GM12878 (cell line): ENCODE measurements around the gene YDJC. TPM values are rescaled to one million over a fixed set of nuclear protein-coding genes. Genes with fewer than 3 reads are reported as not detected.
"Not testable (repeated sequence)": the region's sequence is repeated elsewhere in the genome, so short reads cannot be mapped to it uniquely, and the experiment has no call there.

ENCODE experiments used
- ATAC-seq: fragments of 200-7000 bp; cut with Tn5 transposase; 3 replicates; pipeline ENCODE4 v1.9.1; 2020; ENCODE audit warnings: mild to moderate bottlenecking, moderate library complexity
- BruUV-seq: library from RNA; stranded (reverse); fragments of 400-500 nt; replicated peaks from 2 replicates; lab custom pipeline; 2021; lab: Mats Ljungman, UMichigan
- CTCF ChIA-PET: fragments of 300-600 bp; sonication (Branson Sonifier 250); formaldehyde crosslinking; extraction: SDS; loops from one replicate; lab custom pipeline; 2021; ENCODE audit warnings: inconsistent platforms; lab: Yijun Ruan, JAX
- POLR2A ChIA-PET: fragments of 350-600 bp; formaldehyde crosslinking; extraction: SDS; loops from one replicate; lab custom pipeline; 2021; ENCODE audit warnings: inconsistent platforms; lab: Charles Lee
- RAD21 ChIA-PET: fragments of 300-600 bp; sonication (Branson Sonifier 250); formaldehyde crosslinking; loops from one replicate; lab custom pipeline; 2023; ENCODE audit warnings: antibody characterized with exemption; ENCODE audit not compliant: unreplicated experiment; lab: Charles Lee
- SMC1A ChIA-PET: fragments of 300-600 bp; sonication (Branson Sonifier 250); formaldehyde crosslinking; loops from one replicate; lab custom pipeline; 2023; ENCODE audit not compliant: unreplicated experiment, uncharacterized antibody; lab: Charles Lee
- DNase-seq: peaks from one replicate; pipeline ENCODE4 v3.0.0-alpha.2; 2011; ENCODE audit warnings: low read depth, low spot score
- FAIRE-seq: peaks from 3 replicates; lab custom pipeline; 2011; peaks lifted over from hg19 to GRCh38; lab: Jason Lieb, UNC
- H2AFZ ChIP-seq: 2 replicates; pipeline ENCODE4 v1.6.0; 2011; ENCODE audit warnings: low read depth, low read length, control low read depth; ENCODE audit not compliant: control insufficient read depth
- H3K27ac ChIP-seq: 2 replicates; pipeline ENCODE4 v1.5.1; 2011; ENCODE audit warnings: control low read depth; ENCODE audit not compliant: control insufficient read depth, insufficient read depth
- H3K27me3 ChIP-seq, 2 experiments: replicated peaks in 1 of 2; 2 replicates each; pipeline versions ENCODE4 v1.6.0 to v1.6.1; 2011; ENCODE audit warnings: low read length in 1 of 2; ENCODE audit not compliant: control insufficient read depth in 2 of 2, insufficient read depth in 2 of 2
- H3K36me3 ChIP-seq, 2 experiments: 2 replicates each; pipeline ENCODE4 v1.5.1; 2011; ENCODE audit warnings: low read length in 1 of 2; ENCODE audit not compliant: control insufficient read depth in 2 of 2, insufficient read depth in 2 of 2
- H3K4me1 ChIP-seq: 2 replicates; pipeline ENCODE4 v1.6.1; 2011; ENCODE audit warnings: mild to moderate bottlenecking, low read length, moderate library complexity, mixed read lengths; ENCODE audit not compliant: control insufficient read depth, insufficient read depth
- H3K4me2 ChIP-seq: 2 replicates; pipeline ENCODE4 v1.6.0; 2011; ENCODE audit warnings: control low read depth; ENCODE audit not compliant: control insufficient read depth, insufficient read depth
- H3K4me3 ChIP-seq: fragments of 200-600 bp; sonication (generic); 2 replicates; pipeline ENCODE4 v1.5.1; 2016
- H3K79me2 ChIP-seq: 2 replicates; pipeline ENCODE4 v1.6.0; 2011; ENCODE audit warnings: low read length; ENCODE audit not compliant: control insufficient read depth, insufficient read depth
- H3K9ac ChIP-seq: 2 replicates; pipeline ENCODE4 v1.8.0; 2011; ENCODE audit warnings: low read length, control low read depth, mixed read lengths; ENCODE audit not compliant: control insufficient read depth, insufficient read depth
- H3K9me3 ChIP-seq: replicated peaks from 3 replicates; pipeline ENCODE4 v1.5.1; 2011; ENCODE audit warnings: mild to moderate bottlenecking, low read length; ENCODE audit not compliant: control insufficient read depth, insufficient read depth
- H4K20me1 ChIP-seq: 2 replicates; pipeline ENCODE4 v1.6.0; 2011; ENCODE audit not compliant: control insufficient read depth, insufficient read depth
- EGR1 ChIP-seq, 2 experiments: IDR thresholded peaks; 1 replicate in 1 of 2; 2 replicates in 1 of 2; pipeline ENCODE4 v1.6.1; 2011 to 2012; ENCODE audit warnings: low read depth in 2 of 2, low read length in 2 of 2, borderline replicate concordance in 1 of 2, mild to moderate bottlenecking in 1 of 2, moderate library complexity in 1 of 2
- MTA3 ChIP-seq: IDR thresholded peaks from 2 replicates; pipeline ENCODE4 v1.6.1; 2012; ENCODE audit warnings: low read length, inconsistent platforms, borderline replicate concordance
- SIX5 ChIP-seq: IDR thresholded peaks from 2 replicates; pipeline ENCODE4 v1.6.1; 2011; ENCODE audit warnings: mild to moderate bottlenecking, low read depth, low read length, moderate library complexity; ENCODE audit not compliant: severe bottlenecking
- SUZ12 ChIP-seq: fragments of 200-600 bp; sonication (generic); IDR thresholded peaks from one replicate; pipeline ENCODE4 v1.6.1; 2018; ENCODE audit warnings: antibody characterized with exemption, mild to moderate bottlenecking; ENCODE audit not compliant: unreplicated experiment
- TARDBP ChIP-seq: IDR thresholded peaks from 2 replicates; pipeline ENCODE4 v1.6.1; 2016; ENCODE audit warnings: borderline replicate concordance
- WGBS: methylation state at CpG from one replicate; pipeline ENCODE4 v1.1.6; 2016; ENCODE audit warnings: low lambda C conversion rate; ENCODE audit not compliant: insufficient replicate concordance, insufficient coverage; ENCODE audit errors: missing lambda C conversion rate; 5-methylcytosine and 5-hydroxymethylcytosine counted together
- in situ Hi-C: fragments of 300-500 bp; cut with MboI; formaldehyde crosslinking; loops from 9 replicates; pipeline ENCODE4 v1.14.3; 2018; ENCODE audit warnings: mixed read lengths
- intact Hi-C: fragments of 100-400 bp; cut with micrococcal nuclease; formaldehyde crosslinking; loops from one replicate; pipeline ENCODE4 v1.14.2; 2022; ENCODE audit not compliant: unreplicated experiment
- polyA plus RNA-seq, 11 experiments: library from polyadenylated mRNA; depleted of rRNA in 4 of 11; unstranded in 6 of 11; stranded (reverse) in 5 of 11; fragments of >200 nt; fragmentation: Nextera tagmentation in 4 of 11; fragmentation: Illumina TruSeq in 1 of 11; extraction: Ambion mirVana in 4 of 11; extraction: Trizol in 1 of 11; gene quantifications; 1 replicate in 1 of 11; 2 replicates in 10 of 11; pipeline versions ENCODE4 v1.2.1 to v1.2.3, GENCODE V29; 2011 to 2016; ENCODE audit warnings: inconsistent platforms in 2 of 11, missing spikeins in 2 of 11, low read depth in 1 of 11
- total RNA-seq, 4 experiments: library from RNA; depleted of rRNA in 3 of 4; stranded (reverse); fragments of >200 nt in 3 of 4; fragmentation: Illumina TruSeq in 1 of 4; extraction: Trizol in 1 of 4; gene quantifications; 2 replicates each; pipeline versions ENCODE4 v1.2.1 to v1.2.3, GENCODE V29; 2013 to 2021
- TF ChIP-seq, protein P1 (sequence below): fragments of 450-650 bp; IDR thresholded peaks from 2 replicates; pipeline ENCODE4 v1.6.1; 2017; ENCODE audit warnings: low read depth, mild to moderate bottlenecking, moderate library complexity

YDJC gene
- total and polyA plus RNA-seq, 10 of the 15 experiments (the other 5 are each of a cell fraction or from before 2014, with no cell fraction given): 1.00 to 77.6 (median 38.4) TPM

DNA sequence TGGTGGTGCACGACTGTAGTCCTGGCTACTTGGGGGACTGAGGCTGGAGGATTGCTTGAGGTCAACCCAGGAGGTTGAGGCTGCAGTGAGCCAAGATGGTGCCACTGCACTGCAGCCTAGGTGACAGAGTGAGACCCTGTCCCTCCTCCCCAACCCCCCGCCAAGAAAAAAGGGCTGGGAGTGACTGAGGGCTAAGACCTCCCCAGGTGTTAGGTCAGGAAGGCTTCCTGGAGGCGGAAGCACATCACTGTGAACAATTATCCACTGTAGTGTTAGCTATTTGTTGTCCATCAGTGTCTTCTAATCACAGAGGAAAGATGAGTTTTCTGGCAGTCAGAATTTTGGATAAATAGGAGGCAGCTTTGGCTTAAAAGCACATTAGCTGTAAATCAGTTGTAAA, 8.8 kb downstream of the YDJC start (continued):
- TF ChIP-seq, protein P1, sequence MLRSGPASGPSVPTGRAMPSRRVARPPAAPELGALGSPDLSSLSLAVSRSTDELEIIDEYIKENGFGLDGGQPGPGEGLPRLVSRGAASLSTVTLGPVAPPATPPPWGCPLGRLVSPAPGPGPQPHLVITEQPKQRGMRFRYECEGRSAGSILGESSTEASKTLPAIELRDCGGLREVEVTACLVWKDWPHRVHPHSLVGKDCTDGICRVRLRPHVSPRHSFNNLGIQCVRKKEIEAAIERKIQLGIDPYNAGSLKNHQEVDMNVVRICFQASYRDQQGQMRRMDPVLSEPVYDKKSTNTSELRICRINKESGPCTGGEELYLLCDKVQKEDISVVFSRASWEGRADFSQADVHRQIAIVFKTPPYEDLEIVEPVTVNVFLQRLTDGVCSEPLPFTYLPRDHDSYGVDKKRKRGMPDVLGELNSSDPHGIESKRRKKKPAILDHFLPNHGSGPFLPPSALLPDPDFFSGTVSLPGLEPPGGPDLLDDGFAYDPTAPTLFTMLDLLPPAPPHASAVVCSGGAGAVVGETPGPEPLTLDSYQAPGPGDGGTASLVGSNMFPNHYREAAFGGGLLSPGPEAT: no peak
- TF ChIP-seq SUZ12: no peak
- no peak for TF ChIP-seq EGR1 (IDR thresholded peaks at IDR 0.05; ENCODE audit: borderline replicate concordance in 1 of 2, low read depth in 2 of 2, low read length in 2 of 2)
- TF ChIP-seq MTA3: no peak
- no peak for TF ChIP-seq SIX5
- TF ChIP-seq TARDBP: no peak

DNA sequence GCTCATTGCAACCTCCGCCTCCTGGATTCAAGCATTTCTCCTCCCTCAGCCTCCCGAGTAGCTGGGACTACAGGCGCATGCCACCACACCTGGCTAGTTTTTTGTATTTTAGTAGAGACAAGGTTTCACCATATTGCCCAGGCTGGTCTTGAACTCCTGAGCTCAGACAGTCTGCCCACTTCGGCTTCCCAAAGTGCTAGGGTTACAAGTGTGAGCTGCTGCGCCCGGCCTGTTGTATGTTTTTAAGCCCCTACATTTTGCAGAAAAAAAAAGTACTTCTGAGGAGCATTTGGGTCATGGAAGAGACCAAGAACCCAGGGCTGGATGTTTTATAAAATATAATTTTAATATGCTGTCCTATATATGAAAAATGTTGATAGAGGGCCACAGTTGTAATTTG, 12.5 kb downstream of the YDJC start:
- ChIA-PET POLR2A (interaction anchor here (1.3 kb wide), 1 partner anchor 12 kb away, joined by 3 read pairs; no protein-coding TSS in a partner anchor), RAD21 (interaction anchor here (1.6 kb wide), 1 partner anchor 12 kb away, joined by 5 read pairs; no protein-coding TSS in a partner anchor), SMC1A (interaction anchor here (1.7 to 2.1 kb wide), 3 partner anchors 12 to 29 kb away, joined by 6 to 12 read pairs (median 6); no protein-coding TSS in a partner anchor), CTCF (interaction anchor here (1.2 to 2.5 kb wide), 4 partner anchors 9 to 14 kb away, joined by 3 to 14 read pairs (median 4); no protein-coding TSS in a partner anchor)
- H3K9me3 ChIP-seq, BruUV-seq, H3K4me1 ChIP-seq, H2AFZ ChIP-seq, H3K79me2 ChIP-seq, H4K20me1 ChIP-seq, H3K4me2 ChIP-seq, H3K4me3 ChIP-seq, H3K27ac ChIP-seq, FAIRE-seq, ATAC-seq, DNase-seq, H3K9ac ChIP-seq, H3K27me3 ChIP-seq: not testable (repeated sequence)
- peaks cover 11 to 22% of the 10 kb centered on the region in 2 experiments for H3K36me3 ChIP-seq
- intact Hi-C loops: loop anchor here (5.0 kb wide), 1 partner anchor 50 kb away; the partner anchor contains the start of gene UBE2L3
- WGBS: 99% methylated on average over 6 of the region's 6 CpGs
- in situ Hi-C loops: loop anchor here (10.0 kb wide), 1 partner anchor 523 kb away; no protein-coding TSS in a partner anchor
